ENCODE data around the gene FOXL2NB.

FOXL2NB gene

DNA sequence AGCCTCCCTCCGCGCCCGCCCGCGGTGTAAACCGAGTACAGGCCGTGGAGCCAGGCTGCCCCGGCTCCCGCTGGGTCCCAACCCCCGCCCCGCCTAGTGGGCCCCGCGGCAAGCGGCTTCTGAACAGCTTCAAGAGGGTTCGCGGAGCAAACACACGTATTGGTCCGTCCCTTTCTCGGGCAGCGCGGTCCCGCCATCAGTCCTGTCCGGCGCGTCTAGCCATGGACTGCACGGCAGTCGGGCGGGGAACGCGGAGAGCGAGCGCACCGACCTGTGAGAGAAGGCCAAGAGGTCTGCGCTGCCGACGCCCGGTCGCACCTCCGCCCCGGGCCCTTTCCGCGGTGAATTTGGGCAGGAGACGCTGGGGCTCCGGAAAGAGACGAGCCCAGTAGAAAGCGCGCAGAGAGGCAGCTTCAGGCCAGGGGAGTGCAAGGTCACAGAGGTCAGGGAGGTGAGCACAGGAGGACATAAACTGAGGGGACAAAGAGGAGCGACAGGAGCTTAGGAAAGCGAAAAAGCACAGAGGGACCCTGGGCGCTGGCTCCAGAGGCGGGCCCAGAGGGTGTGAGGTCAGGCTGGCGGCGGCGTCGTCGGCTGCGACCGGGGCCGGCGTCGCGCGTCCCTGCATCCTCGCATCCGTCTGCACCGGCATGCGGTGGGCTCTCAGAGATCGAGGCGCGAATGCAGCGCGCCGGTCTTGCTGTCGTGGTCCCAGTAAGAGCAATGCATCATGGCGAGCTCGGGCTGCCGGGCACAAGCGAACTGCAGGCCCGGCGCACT is 1.9 kb upstream of the FOXL2NB start:
- DNase-seq (ENCODE audit: low read depth, low spot score): no peak

DNA sequence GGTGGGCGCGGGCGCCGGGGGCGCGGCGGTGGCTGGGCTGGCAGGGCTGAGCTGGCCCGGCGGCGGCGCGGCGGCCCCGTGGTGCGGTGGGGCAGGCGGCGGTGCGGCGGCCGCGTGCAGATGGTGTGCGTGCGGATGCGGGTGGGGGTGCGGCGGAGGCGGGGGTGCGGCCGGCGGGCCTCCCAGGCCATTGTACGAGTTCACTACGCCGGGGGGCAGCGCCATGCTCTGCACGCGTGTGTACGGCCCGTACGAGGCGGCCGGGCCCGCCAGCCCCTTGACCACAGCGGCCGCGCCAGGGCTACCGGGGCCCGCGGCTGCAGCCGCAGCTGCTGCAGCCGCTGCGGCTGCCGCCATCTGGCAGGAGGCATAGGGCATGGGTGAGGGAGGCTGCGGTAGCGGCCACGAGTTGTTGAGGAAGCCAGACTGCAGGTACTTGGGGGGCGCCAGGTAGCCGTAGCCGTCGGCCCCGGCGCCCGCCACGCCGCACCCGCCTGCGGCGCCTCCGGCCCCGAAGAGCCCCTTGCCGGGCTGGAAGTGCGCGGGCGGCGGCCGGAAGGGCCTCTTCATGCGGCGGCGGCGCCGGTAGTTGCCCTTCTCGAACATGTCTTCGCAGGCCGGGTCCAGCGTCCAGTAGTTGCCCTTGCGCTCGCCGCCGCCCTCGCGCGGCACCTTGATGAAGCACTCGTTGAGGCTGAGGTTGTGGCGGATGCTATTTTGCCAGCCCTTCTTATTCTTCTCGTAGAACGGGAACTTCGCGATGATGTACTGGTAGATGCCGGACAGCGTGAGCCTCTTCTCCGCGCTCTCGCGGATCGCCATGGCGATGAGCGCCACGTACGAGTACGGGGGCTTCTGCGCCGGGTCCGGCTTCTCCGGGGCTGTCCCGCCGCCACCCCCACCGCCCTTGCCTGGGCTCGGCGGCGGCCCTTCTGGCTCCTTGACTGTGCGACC is 1.0 kb upstream of the FOXL2NB start:
- DNase-seq (ENCODE audit: low read depth, low spot score): no peak

DNA sequence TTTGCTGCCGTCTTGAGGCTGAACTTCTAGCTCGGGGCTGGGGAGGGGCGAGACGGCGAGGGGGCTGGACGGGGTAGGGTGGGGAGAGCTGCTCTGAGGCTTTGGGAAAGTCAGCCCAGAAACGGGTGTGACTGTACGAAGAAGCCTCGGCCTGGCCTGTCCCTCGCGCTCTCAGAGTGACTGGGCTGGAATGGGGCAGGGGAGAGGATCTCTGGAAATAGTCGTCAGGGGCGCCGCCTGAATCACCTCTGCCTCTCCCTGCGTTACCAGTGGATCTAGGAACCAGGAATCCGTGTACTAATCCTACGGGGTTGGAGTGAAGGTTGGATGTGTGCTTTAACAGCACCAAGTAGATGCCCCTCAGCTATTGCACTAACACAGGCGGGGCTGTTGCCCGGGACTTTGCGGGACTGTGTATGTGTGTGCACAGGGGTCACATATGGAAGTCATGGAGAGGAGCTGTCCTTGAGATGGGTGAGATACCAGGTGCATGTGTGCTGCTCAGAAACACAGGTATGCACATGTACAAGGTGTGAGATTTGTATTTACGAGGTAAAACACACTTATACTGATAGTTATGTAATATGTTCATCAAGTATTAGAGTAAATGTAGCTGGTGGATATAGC is 591 bp downstream of the FOXL2NB start:
- no peak for DNase-seq (ENCODE audit: low read depth, low spot score)

DNA sequence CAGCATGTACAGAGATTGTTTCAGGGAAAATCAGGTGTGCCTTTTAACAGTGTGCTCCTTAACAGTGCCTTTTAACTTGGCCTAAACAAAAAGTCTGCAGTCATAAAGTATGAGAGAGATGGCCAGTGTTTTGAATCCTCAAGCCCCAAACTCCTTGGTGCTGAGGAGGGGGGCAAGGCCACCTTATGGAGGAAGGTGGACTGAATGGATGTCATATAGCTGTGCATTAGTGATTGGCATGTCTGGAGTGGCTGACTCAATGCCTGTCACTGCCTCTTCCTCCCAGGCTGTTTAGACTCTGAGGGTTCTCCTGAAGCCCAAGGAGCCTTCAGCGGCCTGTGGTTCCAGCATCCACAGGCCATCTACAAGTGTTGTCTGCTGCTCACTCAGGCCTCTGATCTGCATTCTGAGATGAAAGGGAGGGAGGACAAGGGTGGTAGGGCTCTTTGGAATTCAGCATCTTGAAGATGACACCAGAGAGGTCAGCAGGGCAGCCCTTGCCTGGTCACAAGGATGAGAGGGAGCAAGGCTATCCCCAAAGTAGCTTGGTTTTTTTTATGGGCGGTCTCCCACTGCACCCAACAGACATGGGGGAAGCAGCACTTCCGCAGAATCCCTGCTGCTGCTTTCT is 1.5 kb downstream of the FOXL2NB start:
- no peak for DNase-seq (ENCODE audit: low read depth, low spot score)

DNA sequence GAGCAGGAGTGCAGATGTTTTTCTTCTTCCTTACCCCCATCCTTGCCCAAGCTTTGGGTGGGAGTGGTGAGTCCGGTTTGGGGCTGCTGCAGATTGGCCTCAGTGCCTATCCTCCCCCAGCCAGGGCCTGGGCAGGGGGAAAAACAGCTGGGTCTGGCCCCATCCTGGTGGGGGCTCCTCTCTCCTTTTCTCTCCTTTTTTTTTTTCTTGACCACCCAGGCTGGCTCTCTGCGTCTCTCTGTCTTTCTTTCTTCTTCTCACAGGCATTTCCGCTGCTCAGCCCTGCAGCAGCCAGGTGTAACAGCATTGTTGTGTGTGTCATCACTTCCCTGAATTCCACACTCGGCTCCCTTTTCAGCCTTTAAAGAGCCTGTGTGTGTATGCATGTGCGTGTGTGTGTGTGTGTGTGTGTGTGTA is 2.0 kb downstream of the FOXL2NB start:
- DNase-seq (ENCODE audit: low read depth, low spot score): no peak

DNA sequence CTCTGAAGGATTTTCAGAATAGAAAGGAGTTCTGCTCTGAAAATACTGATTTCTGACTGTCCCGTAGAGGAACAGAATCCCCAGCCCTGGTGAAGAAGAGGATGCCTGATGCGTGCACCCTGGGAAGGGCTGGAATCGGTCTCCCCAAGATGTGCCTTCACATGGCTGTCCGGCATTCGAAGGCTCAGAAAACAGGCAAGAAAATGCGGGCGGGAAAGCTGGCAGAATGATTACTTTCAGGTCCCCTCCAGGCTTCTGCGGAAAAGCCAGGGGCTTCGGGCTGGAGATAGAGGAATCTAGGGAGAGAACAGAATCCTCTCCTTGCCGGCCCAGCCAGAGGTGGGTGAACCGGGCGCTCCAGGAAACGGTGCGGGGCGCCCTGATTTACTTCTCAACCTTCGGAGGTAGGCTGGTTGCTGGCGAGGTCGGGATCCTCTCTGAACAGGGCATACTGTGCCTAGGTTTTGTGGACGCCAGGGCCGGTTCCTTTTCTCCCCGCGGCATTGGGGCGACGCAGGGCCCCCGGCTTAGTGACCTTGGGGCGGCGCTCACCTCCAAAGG is 2.5 kb downstream of the FOXL2NB start:
- no peak for DNase-seq (ENCODE audit: low read depth, low spot score)

DNA sequence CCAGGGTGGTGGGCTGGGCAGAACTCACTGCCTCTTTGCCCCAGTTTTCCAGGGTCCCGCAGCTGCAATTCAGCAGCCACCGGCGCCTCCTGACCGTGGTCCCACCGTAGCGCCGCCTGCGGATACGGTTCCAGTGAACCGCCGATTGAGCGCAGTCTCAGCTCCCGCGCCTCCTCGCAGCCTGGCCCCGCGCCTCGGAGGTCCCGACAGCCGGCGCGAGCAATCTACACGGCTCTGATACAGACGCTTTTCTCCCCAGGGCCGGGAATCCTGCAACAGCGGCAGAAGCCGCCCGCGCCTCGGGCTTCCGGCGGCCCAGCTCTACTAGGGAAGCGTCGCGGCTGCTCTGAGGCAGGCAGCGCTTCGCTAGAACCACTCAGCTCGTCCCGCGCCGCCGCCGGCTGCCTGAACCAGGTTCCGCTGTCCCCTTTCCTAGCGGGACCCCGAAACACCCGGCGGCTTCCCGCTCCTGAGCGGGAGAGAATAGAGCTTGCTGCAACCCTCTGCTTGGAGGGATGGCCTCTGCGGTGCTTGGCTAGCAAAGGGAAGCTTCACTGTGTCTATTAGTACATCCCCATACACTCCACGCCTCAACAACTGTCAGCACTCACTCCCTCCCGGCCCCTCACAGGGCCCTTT is 3.1 kb downstream of the FOXL2NB start:
- DNase-seq (ENCODE audit: low read depth, low spot score): no peak

DNA sequence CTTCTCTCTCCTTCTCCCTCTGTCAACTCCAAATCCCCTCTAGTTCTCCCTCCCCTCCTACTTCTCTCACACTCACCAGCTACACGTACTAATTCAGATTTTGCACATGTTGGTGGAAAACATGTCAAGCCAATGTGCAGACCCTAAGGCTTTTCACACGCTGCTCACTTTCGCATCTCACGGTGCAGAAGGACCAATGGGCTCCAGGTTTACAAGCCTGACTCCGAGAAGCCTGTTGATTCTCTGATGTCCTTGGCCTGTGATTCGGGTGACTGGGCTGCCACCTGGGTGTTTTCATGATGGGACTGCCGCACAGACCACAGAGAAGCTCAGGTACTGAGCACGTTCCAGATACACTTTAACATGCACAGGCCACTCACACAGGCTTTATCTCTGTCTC is 3.7 kb downstream of the FOXL2NB start:
- no peak for DNase-seq (ENCODE audit: low read depth, low spot score)

DNA sequence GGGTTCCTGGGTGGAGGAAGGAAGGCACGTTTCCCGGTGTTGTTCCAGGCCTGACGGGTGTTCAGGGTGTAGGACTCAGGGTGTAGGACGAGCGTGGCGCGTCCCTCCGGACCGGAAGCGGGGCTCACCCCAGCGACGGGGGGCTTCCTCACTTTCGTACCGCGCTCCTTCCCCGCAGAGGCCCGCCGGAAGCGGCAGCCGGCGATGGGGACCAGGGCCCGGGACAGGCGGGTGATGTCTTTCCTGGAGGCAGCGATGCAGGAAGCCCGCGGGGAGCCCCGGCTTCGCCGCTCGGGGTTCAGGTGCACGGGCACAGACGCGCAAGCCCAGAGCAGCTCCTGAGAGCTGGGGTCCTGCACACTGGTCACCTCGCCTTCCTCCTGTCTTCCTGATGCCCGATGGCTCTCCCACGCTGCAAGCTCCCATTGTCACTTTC is 13.4 kb downstream of the FOXL2NB start:
- no peak for DNase-seq (ENCODE audit: low read depth, low spot score)

DNA sequence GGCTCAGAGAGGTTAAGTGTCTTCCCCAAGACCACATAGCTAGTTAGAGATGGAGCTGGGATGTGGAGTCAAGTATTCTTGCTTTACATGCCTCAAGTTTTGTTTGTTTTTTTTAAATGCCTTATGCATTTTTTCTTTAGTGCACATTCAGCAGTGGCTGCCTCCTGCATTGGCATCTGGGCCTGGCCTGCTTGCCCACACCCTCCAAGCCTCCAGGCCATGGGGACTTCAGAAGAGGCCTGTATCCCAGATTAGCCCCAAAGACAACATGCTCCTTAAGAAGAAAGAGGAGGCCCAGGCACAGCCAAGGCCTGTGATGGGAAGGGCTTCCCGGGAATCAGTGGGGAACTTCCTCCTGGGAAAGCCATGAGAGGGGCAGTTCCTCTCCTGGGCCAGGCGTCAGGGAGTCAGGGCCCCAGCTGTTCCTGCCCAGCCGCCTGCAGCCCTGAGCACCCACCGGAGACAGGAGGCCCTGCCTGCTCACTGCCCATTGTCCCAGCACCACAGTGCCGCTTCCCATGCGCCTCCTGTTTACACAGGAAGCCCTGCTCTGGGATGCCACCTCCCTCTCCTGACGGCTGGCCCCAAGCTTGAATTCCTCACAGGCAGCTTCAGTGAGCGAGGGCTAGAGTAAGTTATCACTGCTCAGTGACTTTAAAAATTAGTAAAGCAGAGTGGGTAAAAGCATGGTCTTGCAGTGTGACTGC is 16.0 kb downstream of the FOXL2NB start:
- DNase-seq (ENCODE audit: low read depth, low spot score): no peak

DNA sequence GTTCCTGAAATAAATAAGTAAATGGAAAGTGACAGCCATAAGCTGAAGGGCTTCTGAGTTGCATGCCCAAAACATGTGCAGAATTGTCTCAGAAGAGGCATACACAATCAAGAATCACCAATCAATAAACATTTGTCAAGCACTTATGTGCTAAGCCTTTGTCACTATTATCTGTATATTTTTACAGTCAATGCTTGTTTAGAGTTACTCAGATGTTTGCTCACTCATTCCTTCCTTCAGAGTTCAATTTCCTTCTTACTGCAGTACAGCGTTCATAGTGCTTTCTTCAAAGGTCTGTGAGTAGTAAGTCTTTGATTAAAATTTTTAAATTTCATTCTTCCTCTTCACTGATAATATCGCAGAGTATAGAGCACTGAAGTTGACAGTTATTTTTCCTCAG is 17.2 kb downstream of the FOXL2NB start:
- no peak for DNase-seq (ENCODE audit: low read depth, low spot score)

DNA sequence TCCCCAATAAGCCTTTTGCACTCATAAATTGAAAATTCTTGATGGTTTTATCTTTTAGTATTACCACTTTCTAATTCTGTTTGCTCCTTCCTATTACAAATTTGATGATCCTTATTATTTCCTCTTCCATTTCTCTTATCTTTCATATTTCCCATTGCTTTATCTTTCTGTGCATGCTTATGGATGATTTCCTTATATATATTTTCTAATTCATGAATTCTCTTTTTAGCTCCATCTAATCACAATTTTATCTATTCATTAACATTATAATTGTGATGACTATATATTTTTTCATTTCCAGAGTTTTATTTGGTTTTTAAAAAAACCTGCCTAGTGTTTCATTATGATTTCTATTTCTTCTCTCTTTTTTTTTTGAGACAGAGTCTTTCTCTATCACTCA is 17.9 kb downstream of the FOXL2NB start:
- no peak for DNase-seq (ENCODE audit: low read depth, low spot score)

DNA sequence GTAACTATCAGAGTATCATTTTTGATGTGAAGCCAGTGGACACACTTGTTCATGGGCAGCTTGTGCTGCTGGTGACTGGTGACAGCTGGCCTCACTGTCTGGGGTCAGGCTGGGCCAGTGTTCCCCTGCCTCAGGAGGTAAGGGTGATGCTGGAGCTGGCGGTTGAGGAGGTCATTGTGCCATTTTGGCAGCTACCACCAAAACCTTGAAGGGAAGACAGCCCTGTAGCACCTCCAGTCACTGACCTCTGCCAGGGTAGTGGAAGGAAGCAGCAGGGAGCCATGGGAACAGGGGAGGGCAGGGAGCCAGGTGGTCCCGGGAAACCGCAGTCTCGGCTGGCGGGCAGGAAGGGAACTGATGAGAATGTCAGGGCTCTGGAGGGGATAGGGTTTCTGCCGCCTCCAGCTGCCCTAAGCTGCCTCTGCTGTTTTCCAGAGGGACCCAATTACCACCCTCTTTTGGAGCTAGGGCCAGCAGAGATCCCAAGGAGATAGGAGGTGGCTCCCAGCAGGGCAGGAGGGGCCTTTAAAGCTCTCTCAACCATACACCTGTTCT is 24.8 kb downstream of the FOXL2NB start:
- no peak for DNase-seq (ENCODE audit: low read depth, low spot score)

DNA sequence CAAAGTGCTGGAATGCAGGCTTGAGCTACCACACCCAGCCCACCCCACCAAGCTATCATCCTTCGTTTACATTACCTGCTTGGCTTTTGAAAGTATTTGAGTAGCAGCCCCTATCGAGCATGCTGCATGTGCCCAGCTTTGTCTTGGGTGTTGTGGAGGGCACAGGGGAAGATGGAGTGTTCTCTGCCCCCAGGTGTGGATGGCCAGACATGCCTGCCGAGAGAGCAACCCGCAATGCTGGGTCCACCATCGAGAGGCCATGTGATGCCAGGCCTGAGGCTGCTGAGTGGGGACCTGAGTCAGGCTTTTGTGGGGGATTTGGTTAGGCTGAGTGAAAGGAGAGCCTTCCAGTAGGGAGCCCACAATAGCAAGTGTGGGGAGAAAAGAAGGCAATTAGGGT is 25.9 kb downstream of the FOXL2NB start:
- DNase-seq (ENCODE audit: low read depth, low spot score): no peak

DNA sequence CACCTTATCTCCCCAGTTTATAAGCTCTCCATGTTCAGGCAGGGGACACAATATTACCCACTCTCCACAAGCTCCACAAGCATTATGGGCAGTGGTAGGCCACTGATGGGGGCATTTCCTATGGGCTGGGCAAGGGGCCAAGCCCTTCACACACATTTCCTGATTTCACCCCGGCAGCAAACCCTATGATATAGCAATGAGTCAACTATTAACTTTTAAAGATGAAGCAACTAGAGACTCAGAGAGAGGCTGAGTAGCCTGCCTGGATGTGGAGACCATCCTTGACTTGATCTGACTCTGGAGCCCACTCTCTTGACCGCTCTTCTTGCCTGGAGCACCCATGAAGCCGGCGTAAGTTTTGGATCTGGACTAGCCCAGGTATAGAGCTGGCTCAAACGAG is 27.4 kb downstream of the FOXL2NB start:
- DNase-seq (ENCODE audit: low read depth, low spot score): no peak

DNA sequence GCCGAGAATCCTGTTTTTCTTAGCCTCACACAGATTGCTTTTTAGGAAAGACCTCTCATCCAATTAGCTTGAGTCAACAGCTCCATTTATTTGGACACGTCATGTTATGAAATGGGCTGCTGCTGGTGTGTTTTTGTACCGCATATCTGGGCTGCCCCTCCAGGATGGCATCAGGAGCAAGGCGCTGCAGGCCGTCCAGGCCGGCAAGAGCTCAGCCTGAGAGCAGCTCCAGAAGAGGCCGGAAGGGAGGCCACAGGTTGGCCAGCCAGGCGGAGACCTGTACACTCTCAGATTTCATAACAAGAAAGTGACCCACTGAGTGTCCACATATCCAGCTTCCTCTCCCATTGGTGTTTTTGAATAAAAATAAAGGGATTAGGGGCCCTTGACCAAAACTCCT is 28.3 kb downstream of the FOXL2NB start:
- no peak for DNase-seq (ENCODE audit: low read depth, low spot score)

DNA sequence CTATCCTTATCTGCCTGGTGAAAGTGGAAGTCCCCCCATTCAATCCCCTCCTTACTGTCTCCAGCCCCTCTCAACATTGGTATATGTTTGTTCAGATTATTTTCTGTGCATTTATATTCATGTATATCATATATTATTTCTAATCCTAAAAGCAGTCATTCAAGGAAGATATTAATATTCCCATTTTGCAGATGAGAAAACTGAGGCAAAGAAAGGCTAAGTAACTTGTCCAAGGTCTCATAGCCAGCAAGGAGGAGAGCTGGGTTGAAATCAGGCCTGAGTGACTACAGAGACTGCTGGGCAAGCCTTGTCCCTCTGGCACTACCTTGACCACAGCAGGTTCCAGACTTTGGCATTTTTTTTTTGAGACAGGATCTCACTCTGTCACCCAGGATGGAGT is 29.0 kb downstream of the FOXL2NB start:
- no peak for DNase-seq (ENCODE audit: low read depth, low spot score)

DNA sequence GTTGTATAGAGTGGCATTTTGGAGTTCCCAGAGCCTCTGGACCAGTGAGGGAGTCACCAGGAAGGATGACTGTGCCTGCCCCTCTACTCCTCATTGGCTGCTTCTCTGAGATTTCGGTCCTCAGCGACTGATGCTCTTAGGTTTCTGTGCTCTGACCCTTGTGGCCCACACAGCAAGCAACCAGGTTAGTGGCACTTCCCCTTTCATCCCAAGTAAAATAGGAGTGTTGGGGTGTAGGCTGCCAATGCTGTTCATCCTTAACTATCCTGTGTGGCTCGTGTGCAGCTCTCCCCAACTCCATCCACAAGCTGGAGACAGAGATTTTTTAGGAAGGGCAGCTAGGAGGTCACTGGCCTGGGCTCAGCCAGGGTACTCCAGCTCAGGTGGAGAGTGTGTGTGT is 37.8 kb downstream of the FOXL2NB start:
- no peak for DNase-seq (ENCODE audit: low read depth, low spot score)

DNA sequence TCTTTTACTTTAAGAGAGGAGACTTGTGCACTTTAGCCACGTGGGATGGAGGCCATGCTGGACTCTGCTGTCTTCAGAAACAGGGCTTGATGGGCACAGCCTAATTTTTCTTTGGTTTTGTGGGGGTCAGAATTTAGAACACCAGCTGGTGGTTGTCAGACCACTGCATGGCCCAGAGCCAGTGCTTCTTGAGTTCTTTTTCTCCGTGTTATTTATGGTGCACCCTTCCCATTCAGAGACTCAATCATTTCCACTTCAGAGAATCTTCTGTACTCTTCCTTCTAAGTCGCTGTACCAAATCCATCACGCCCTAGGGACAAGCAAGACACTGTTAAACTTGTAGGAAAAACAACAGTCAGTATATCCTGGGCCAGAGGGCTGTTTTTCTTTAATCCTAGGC is 38.9 kb downstream of the FOXL2NB start:
- DNase-seq (ENCODE audit: low read depth, low spot score): no peak

DNA sequence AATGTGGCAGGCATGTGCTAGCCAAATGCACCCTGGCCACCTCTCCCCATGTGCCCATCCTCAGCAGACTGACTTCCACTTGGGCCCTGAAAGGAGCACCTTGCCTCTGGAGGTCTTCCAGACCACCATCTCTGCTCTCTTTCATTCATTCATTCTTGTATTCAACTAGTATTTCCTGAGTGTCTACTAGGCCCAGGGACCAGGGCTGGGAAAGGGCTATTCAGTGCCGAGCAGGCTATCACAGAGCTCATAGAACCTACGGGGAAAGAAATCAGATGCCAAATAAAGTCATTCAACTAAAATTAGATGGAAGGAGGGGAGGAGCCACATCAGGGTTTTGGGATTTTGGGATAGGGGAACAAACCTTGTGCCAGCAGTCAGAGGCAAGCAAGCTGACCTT is 40.2 kb downstream of the FOXL2NB start:
- DNase-seq (ENCODE audit: low read depth, low spot score): no peak

Measured in activated naive CD8-positive, alpha-beta T cell treated with anti-CD3 and anti-CD28 coated beads, Interleukin-2, amount 50 U/mL, for 16 hours (primary cell).